Measurements from ENCODE around the gene GLP1R.

DNA sequence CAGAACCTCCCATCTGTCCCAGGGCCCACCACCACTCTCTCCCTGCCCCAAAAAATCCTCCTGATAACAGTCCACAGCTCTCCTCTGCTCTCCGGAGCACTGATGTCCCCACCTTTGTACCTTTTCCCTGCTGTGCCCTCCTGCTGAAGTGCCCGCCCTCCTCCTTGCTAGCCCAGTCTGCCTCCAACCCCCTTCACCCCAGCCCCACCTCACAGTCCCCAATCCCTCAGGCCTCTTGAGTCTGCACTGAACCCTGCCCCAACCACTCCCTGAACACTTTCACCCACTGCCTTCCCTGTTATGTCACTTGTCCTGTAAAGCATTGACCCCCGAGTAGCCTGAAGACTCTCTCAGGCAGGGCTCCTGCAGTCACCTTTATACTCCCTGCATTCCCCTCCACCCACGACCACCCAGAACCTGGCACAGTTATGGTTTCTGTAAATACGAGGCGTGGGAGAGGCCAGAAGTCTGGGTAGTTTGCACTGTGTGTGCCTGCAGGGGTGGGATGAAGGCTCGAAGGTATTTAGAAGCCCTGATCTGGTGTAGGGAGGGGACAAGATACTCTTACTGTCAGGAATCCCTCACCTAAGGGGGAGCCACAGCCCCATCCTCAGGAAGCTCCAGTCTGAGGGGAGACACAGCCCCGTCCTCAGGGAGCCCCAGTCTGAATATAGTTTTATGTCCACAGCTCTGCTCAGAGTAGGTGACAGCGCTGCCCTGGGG, 5.4 kb downstream of the GLP1R start:
- TF ChIP-seq, protein P1, sequence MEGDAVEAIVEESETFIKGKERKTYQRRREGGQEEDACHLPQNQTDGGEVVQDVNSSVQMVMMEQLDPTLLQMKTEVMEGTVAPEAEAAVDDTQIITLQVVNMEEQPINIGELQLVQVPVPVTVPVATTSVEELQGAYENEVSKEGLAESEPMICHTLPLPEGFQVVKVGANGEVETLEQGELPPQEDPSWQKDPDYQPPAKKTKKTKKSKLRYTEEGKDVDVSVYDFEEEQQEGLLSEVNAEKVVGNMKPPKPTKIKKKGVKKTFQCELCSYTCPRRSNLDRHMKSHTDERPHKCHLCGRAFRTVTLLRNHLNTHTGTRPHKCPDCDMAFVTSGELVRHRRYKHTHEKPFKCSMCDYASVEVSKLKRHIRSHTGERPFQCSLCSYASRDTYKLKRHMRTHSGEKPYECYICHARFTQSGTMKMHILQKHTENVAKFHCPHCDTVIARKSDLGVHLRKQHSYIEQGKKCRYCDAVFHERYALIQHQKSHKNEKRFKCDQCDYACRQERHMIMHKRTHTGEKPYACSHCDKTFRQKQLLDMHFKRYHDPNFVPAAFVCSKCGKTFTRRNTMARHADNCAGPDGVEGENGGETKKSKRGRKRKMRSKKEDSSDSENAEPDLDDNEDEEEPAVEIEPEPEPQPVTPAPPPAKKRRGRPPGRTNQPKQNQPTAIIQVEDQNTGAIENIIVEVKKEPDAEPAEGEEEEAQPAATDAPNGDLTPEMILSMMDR (IDR thresholded peaks at IDR 0.05; ENCODE audit: poor library complexity, severe bottlenecking): no peak
- no peak for TF ChIP-seq EP300 (conservative IDR thresholded peaks at IDR 0.05; ENCODE audit: poor library complexity, severe bottlenecking)
- TF ChIP-seq EZH2 (IDR thresholded peaks at IDR 0.05; ENCODE audit: borderline replicate concordance, insufficient read depth, low read length, poor library complexity, severe bottlenecking): no peak

Data from neural cell (in vitro differentiated cells).